Measurements from ENCODE around the gene MLC1.

GRCh38 chr22:50044485-50045118 lies 40.6 kb downstream of the MLC1 start:
- no peak for TF ChIP-seq POLR2A (IDR thresholded peaks at IDR 0.05)
- no peak for TF ChIP-seq CTCF (IDR thresholded peaks at IDR 0.05)
- no peak for TF ChIP-seq POLR2AphosphoS5 (IDR thresholded peaks at IDR 0.05; ENCODE audit: insufficient read depth in 1 of 2, low read depth in 1 of 2)
